ENCODE results near the gene TRIM62. TPM values are rescaled to one million over a fixed set of nuclear protein-coding genes. Genes with fewer than 3 reads are reported as not detected.

TRIM62 gene
- total and polyA plus RNA-seq, 2 experiments from 2014 or later, result 2.9 to 18.9 TPM

DNA sequence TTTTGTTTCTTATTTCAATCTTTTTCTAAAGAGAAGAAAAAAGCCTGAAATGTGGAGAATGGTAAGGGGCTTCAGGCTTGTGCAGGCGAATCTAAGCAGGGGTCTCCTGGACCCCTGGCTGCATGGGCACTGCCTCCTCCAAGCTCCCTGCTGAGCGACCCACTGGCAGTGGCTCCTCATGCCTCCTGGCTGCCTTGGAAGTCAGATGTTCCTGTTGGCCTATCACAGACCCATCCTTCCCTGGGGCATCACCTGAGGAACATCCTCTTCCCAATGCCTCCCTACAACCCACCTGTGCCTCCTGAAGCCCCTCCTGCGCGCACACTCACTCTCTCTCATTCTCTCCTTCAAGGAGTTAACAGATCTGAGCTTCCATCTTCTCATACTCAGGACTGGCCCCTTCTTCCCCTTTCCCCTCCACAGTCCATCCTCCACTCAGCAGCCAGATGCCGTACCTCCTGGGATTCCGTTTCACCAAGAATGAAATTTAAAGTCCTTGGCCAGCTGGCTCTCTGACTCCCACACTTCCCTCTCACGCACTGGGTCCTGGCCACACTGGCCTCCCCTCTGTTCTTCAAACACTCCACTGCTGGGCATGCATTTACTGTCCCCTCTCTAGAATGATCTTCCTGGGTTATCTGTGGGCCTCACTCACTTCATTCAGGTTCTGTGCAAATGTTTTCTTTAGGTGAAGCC lies 59.2 kb downstream of the TRIM62 start:
- Histone ChIP-seq H3K79me2 (replicated peaks; ENCODE audit: insufficient read depth) (no peaks in the 10 kb centered on the region), H3K4me1 (ENCODE audit: insufficient read depth) (peaks cover 4% of the 10 kb centered on the region; the same call in 1 of the 2 replicates), H2AFZ (no peak overlapping the region), H3K27ac (ENCODE audit: low read depth) (no peak overlapping the region), H4K20me1 (replicated peaks; ENCODE audit: insufficient read depth) (no peaks in the 10 kb centered on the region), H3K4me2 (no peak overlapping the region), H3K9me2 (ENCODE audit: insufficient read depth) (peaks cover 6% of the 10 kb centered on the region; the same call in 1 of the 2 replicates), H3K36me3 (ENCODE audit: insufficient read depth) (no peaks in the 10 kb centered on the region), H3K27me3 (ENCODE audit: insufficient read depth) (peaks cover 15% of the 10 kb centered on the region; the same call in 1 of the 2 replicates), H3F3A (replicated peaks; ENCODE audit: low read depth) (no peaks in the 10 kb centered on the region), H3K4me3 (no peak overlapping the region)
- Mint-ChIP-seq H3K27me3 (ENCODE audit: insufficient read depth, low read depth, poor library complexity) (peaks cover 25% of the 10 kb centered on the region), H3K27ac (no peak overlapping the region), H3K4me3 (no peak overlapping the region), H3K36me3 (ENCODE audit: low read depth) (peaks cover 8% of the 10 kb centered on the region), H3K9me3 (no peaks in the 10 kb centered on the region; the same call in 2 of the 3 replicates), H3K4me1 (peaks cover 14% of the 10 kb centered on the region; the same call in 2 of the 3 replicates)
- no peak for ATAC-seq
- TF ChIP-seq, protein P1, sequence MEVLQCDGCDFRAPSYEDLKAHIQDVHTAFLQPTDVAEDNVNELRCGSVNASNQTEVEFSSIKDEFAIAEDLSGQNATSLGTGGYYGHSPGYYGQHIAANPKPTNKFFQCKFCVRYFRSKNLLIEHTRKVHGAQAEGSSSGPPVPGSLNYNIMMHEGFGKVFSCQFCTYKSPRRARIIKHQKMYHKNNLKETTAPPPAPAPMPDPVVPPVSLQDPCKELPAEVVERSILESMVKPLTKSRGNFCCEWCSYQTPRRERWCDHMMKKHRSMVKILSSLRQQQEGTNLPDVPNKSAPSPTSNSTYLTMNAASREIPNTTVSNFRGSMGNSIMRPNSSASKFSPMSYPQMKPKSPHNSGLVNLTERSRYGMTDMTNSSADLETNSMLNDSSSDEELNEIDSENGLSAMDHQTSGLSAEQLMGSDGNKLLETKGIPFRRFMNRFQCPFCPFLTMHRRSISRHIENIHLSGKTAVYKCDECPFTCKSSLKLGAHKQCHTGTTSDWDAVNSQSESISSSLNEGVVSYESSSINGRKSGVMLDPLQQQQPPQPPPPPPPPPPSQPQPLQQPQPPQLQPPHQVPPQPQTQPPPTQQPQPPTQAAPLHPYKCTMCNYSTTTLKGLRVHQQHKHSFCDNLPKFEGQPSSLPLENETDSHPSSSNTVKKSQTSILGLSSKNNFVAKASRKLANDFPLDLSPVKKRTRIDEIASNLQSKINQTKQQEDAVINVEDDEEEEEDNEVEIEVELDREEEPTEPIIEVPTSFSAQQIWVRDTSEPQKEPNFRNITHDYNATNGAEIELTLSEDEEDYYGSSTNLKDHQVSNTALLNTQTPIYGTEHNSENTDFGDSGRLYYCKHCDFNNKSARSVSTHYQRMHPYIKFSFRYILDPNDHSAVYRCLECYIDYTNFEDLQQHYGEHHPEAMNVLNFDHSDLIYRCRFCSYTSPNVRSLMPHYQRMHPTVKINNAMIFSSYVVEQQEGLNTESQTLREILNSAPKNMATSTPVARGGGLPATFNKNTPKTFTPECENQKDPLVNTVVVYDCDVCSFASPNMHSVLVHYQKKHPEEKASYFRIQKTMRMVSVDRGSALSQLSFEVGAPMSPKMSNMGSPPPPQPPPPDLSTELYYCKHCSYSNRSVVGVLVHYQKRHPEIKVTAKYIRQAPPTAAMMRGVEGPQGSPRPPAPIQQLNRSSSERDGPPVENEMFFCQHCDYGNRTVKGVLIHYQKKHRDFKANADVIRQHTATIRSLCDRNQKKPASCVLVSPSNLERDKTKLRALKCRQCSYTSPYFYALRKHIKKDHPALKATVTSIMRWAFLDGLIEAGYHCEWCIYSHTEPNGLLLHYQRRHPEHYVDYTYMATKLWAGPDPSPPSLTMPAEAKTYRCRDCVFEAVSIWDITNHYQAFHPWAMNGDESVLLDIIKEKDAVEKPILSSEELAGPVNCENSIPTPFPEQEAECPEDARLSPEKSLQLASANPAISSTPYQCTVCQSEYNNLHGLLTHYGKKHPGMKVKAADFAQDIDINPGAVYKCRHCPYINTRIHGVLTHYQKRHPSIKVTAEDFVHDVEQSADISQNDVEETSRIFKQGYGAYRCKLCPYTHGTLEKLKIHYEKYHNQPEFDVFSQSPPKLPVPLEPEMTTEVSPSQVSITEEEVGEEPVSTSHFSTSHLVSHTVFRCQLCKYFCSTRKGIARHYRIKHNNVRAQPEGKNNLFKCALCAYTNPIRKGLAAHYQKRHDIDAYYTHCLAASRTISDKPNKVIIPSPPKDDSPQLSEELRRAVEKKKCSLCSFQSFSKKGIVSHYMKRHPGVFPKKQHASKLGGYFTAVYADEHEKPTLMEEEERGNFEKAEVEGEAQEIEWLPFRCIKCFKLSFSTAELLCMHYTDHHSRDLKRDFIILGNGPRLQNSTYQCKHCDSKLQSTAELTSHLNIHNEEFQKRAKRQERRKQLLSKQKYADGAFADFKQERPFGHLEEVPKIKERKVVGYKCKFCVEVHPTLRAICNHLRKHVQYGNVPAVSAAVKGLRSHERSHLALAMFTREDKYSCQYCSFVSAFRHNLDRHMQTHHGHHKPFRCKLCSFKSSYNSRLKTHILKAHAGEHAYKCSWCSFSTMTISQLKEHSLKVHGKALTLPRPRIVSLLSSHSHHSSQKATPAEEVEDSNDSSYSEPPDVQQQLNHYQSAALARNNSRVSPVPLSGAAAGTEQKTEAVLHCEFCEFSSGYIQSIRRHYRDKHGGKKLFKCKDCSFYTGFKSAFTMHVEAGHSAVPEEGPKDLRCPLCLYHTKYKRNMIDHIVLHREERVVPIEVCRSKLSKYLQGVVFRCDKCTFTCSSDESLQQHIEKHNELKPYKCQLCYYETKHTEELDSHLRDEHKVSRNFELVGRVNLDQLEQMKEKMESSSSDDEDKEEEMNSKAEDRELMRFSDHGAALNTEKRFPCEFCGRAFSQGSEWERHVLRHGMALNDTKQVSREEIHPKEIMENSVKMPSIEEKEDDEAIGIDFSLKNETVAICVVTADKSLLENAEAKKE (CRISPR knock-in tag; IDR thresholded peaks at IDR 0.05), result no peak
- TF ChIP-seq POLR2AphosphoS5 (IDR thresholded peaks at IDR 0.05; ENCODE audit: low read depth) (no peak), CREB1 (CRISPR knock-in tag; IDR thresholded peaks at IDR 0.05; ENCODE audit: low read depth) (no peak), ZNF331 (CRISPR knock-in tag; IDR thresholded peaks at IDR 0.05; ENCODE audit: low read depth) (no peak), NANOG (IDR thresholded peaks at IDR 0.05; ENCODE audit: borderline replicate concordance) (no peak), EZH2phosphoT487 (IDR thresholded peaks at IDR 0.05; ENCODE audit: unreplicated experiment) (no peak), JUNB (IDR thresholded peaks at IDR 0.05; ENCODE audit: unreplicated experiment) (no peak), ZNF114 (CRISPR knock-in tag; IDR thresholded peaks at IDR 0.05) (no peak), EZH2 (IDR thresholded peaks at IDR 0.05; ENCODE audit: low read depth, unreplicated experiment) (no peak), STAT1 (IDR thresholded peaks at IDR 0.05; ENCODE audit: unreplicated experiment) (no peak)
- TF ChIP-seq, protein P2, sequence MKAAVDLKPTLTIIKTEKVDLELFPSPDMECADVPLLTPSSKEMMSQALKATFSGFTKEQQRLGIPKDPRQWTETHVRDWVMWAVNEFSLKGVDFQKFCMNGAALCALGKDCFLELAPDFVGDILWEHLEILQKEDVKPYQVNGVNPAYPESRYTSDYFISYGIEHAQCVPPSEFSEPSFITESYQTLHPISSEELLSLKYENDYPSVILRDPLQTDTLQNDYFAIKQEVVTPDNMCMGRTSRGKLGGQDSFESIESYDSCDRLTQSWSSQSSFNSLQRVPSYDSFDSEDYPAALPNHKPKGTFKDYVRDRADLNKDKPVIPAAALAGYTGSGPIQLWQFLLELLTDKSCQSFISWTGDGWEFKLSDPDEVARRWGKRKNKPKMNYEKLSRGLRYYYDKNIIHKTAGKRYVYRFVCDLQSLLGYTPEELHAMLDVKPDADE (IDR thresholded peaks at IDR 0.05), result no peak
- TF ChIP-seq, protein P3, sequence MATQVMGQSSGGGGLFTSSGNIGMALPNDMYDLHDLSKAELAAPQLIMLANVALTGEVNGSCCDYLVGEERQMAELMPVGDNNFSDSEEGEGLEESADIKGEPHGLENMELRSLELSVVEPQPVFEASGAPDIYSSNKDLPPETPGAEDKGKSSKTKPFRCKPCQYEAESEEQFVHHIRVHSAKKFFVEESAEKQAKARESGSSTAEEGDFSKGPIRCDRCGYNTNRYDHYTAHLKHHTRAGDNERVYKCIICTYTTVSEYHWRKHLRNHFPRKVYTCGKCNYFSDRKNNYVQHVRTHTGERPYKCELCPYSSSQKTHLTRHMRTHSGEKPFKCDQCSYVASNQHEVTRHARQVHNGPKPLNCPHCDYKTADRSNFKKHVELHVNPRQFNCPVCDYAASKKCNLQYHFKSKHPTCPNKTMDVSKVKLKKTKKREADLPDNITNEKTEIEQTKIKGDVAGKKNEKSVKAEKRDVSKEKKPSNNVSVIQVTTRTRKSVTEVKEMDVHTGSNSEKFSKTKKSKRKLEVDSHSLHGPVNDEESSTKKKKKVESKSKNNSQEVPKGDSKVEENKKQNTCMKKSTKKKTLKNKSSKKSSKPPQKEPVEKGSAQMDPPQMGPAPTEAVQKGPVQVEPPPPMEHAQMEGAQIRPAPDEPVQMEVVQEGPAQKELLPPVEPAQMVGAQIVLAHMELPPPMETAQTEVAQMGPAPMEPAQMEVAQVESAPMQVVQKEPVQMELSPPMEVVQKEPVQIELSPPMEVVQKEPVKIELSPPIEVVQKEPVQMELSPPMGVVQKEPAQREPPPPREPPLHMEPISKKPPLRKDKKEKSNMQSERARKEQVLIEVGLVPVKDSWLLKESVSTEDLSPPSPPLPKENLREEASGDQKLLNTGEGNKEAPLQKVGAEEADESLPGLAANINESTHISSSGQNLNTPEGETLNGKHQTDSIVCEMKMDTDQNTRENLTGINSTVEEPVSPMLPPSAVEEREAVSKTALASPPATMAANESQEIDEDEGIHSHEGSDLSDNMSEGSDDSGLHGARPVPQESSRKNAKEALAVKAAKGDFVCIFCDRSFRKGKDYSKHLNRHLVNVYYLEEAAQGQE (IDR thresholded peaks at IDR 0.05; ENCODE audit: unreplicated experiment), result no peak
- TF ChIP-seq, protein P4, sequence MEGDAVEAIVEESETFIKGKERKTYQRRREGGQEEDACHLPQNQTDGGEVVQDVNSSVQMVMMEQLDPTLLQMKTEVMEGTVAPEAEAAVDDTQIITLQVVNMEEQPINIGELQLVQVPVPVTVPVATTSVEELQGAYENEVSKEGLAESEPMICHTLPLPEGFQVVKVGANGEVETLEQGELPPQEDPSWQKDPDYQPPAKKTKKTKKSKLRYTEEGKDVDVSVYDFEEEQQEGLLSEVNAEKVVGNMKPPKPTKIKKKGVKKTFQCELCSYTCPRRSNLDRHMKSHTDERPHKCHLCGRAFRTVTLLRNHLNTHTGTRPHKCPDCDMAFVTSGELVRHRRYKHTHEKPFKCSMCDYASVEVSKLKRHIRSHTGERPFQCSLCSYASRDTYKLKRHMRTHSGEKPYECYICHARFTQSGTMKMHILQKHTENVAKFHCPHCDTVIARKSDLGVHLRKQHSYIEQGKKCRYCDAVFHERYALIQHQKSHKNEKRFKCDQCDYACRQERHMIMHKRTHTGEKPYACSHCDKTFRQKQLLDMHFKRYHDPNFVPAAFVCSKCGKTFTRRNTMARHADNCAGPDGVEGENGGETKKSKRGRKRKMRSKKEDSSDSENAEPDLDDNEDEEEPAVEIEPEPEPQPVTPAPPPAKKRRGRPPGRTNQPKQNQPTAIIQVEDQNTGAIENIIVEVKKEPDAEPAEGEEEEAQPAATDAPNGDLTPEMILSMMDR (conservative IDR thresholded peaks at IDR 0.05; ENCODE audit: low read depth in 2 of 2), result no peak
- no peak for DNase-seq (ENCODE audit: low spot score)

Data from GM23338 (cell line).